Ovary (tissue), 3 donors: ENCODE measurements around the gene PPP2R2B.

ENCODE experiments used
- EP300 ChIP-seq: sonication (generic); formaldehyde crosslinking; IDR thresholded peaks from one replicate; pipeline ENCODE4 v1.6.1; 2017; ENCODE audit warnings: antibody characterized with exemption
- TF ChIP-seq, protein P1 (sequence below), 3 donors: fragments of 450-650 bp in 2 of 3; fragments of 200-600 bp in 1 of 3; IDR thresholded peaks; one replicate each; pipeline versions ENCODE4 v1.5.1 to v1.8.0; 2016 to 2022; ENCODE audit warnings: antibody characterized with exemption in 3 of 3, mild to moderate bottlenecking in 1 of 3
- donor health status: DM: no; HTN: no; CAD: no.

DNA sequence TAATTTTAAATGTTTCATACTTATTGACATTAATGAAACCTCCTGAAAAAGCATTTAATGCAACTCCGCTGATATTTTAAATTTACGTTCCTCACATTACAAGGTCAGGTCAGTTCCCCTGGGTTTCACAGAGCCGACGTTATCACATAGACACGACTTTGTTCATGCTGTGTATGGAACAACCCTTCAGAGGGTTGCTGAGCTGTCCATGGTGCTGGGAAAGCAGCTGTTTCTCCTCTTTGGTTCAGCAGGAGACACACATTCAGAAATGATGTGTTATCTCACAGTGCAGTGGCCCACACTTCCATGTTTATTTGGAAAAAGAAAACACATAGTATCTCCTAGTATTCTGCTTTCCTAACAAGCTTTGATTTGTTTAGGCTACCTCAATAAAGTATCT is 53.5 kb downstream of the PPP2R2B start:
- TF ChIP-seq, protein P1, sequence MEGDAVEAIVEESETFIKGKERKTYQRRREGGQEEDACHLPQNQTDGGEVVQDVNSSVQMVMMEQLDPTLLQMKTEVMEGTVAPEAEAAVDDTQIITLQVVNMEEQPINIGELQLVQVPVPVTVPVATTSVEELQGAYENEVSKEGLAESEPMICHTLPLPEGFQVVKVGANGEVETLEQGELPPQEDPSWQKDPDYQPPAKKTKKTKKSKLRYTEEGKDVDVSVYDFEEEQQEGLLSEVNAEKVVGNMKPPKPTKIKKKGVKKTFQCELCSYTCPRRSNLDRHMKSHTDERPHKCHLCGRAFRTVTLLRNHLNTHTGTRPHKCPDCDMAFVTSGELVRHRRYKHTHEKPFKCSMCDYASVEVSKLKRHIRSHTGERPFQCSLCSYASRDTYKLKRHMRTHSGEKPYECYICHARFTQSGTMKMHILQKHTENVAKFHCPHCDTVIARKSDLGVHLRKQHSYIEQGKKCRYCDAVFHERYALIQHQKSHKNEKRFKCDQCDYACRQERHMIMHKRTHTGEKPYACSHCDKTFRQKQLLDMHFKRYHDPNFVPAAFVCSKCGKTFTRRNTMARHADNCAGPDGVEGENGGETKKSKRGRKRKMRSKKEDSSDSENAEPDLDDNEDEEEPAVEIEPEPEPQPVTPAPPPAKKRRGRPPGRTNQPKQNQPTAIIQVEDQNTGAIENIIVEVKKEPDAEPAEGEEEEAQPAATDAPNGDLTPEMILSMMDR (IDR thresholded peaks at IDR 0.05): no peak
- TF ChIP-seq EP300: no peak
